GM15510 (cell line): Measurements from ENCODE around the gene CCR5.

Source experiments
- POLR2A ChIP-seq: IDR thresholded peaks from 3 replicates; pipeline ENCODE4 v1.6.1; 2011; ENCODE audit warnings: borderline replicate concordance; ENCODE audit not compliant: insufficient read length; ENCODE audit errors: extremely low read depth

Gene CCR5

DNA sequence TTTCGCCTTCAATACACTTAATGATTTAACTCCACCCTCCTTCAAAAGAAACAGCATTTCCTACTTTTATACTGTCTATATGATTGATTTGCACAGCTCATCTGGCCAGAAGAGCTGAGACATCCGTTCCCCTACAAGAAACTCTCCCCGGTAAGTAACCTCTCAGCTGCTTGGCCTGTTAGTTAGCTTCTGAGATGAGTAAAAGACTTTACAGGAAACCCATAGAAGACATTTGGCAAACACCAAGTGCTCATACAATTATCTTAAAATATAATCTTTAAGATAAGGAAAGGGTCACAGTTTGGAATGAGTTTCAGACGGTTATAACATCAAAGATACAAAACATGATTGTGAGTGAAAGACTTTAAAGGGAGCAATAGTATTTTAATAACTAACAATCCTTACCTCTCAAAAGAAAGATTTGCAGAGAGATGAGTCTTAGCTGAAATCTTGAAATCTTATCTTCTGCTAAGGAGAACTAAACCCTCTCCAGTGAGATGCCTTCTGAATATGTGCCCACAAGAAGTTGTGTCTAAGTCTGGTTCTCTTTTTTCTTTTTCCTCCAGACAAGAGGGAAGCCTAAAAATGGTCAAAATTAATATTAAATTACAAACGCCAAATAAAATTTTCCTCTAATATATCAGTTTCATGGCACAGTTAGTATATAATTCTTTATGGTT, at the start of gene CCR5:
Gene CCR5, plus strand, starts transcription at position 108 of the 680 bp plus-strand sequence. CDS start 1,957 bp downstream, outside the sequence.
- TF ChIP-seq POLR2A, result no peak

DNA sequence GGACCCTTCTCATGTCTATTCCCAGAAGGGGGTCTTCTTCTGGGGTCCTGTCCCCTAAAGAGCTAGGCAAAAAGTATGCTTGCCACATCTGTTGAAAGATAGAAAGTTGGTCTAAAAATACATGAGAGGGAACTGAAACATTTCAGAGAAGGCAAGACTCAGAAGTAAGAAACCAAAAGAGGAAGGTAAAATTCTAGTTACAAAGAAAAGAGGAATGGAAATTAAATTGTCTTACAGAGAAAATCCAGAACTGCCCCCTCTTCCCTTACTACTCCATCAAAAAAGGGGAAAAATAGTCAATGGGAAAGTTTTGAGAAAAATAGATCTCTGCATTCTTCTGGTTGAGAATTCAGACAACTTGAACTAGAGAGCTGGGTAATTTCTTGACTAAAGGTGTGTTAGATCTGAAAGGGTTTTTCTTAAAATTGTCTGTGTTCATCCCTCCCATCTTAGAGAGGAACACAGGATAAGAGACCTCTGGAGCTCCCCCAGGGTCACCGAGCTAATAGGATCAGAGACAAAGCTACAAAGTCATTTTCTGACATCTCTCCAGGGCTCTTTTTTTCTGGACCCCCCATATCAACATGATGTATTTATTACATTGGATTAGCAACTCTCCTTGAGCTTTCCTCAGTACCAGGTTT, 49.2 kb upstream of the CCR5 start:
- TF ChIP-seq POLR2A, result no peak

DNA sequence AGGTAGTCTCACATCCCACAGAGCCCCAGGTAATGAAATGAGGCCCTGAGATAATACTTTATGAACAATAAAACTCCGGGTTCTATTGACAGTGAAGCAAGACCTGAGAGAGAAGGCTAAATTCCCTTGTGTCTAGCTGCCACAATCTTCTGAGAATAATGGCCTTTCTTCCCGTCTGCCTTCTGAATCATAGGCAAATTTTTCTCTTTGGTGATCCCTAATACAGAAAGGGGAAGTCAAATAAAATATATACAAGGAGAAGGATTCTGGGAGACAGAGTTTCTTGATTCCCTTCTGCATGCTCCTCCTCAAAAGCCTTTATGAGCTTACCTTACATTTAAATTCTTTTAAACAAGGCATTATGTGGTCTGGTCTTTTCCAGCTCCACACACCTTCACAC, 46.7 kb upstream of the CCR5 start:
- TF ChIP-seq POLR2A, result no peak

DNA sequence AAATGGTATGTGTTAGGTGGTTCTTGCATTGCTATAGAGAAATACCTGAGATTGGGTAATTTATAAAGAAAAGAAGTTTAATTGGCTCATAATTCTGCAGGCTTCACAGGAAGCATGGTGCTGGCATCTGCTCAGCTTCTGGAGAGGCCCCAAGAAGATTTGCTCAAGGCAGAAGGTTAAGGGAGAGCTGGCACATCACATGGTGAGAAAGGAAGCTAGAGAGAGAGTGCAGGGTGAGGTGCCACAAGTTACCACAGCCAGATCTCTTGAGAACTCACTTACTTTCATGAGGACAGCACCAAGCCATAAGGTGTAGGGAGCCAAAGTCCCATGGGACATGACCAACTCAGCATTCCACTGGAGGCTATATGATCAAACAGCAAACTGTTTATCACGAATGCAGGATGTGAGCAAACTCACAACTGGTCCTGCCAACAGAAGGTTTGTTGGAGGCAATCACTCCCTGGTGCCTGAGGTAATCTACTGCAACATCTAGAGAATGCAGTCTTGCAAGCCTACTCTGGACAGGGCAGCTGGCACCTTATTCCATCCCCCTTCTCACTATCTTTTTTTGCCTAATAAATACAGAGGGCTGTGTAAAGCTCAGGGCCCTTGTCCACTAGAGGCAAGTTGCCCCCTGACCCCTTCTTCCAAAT, 45.0 kb upstream of the CCR5 start:
- no peak for TF ChIP-seq POLR2A

DNA sequence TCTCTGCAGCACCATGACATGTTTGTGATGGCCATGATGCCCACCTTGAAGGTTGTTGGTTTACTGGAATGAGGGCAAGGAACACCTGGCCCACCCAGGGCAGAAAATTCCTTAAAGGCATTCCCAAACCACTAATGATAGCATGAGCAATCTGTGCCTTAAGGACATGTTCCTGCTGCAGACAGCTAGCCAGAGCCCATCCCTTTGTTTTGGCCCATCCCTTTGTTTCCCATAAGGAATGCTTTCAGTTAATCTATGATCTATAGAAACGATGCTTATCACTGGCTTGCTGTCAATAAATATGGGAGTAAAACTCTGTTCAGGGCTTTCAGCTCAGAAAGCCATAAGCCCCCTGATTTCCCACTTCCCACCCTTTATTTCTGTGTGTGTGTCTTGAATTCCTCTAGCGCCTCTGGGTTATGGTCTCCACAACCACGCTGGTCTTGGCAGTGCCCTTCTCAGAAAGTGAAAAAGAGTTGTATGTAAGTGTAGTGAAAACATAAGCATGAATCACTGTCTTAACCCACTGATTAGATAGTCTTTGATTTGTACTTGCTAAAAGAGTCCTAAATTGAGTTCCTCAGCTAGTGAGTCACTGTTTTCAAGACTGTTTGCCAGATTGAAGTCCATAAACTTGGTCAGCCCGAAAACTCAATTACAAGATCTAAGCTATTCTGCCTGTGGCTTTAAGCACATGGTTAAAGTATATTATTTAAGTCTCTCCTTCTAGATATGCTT, 35.8 kb upstream of the CCR5 start:
- TF ChIP-seq POLR2A, result no peak

DNA sequence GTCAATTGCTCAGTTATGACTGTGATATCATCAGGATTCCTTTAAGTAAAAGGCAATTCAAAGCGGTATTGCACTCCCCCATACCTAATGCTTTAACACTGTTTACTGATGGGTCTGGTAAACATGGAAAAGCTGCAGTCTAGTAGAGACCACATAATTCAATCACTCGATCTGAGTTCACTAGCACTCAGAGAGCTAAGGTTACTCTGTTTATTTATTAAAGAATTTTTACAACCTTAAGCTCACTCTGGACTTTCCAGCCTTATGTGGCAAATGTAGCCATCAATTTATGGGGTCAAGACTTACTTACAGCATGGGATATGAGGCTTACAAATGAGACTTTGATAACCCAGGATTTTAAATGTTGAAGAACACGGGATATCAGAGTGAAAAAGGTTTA, 35.2 kb upstream of the CCR5 start:
- TF ChIP-seq POLR2A, result no peak

DNA sequence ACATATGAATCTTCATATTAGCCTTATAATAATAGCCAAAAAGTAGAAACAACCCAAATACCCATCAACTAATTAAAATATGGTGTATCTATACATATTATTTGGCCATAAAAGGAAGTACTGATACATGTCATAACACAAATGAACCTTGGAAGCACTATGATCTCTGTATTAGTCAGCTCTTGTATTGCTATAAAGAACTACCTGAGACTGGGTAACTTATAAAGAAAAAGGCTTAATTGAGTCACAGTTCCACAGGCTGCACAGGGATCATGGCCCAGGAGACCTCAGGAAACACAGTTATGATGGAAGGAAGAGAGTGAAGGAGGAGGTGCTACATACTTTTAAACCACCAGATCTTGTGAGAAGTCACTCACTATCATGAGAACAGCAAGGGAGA, 32.8 kb upstream of the CCR5 start:
- no peak for TF ChIP-seq POLR2A

DNA sequence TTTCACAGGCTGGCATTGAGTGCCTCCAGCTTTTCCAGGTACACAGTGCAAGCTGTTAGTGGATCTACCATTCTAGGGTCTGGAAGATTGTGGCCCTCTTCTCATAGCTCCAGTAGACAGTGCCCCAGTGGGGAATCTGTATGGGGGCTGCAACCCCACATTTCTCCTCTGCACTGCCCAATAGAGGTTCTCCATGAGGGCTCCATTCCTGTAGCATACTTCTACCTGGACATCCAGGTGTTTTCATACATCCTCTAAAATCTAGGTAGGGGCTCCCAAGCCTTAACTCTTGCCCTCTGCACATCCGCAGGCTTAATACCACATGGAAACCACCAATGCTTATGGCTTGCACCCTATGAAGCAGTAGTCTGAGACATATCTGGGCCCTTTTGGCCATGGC, 31.9 kb upstream of the CCR5 start:
- TF ChIP-seq POLR2A, result no peak

DNA sequence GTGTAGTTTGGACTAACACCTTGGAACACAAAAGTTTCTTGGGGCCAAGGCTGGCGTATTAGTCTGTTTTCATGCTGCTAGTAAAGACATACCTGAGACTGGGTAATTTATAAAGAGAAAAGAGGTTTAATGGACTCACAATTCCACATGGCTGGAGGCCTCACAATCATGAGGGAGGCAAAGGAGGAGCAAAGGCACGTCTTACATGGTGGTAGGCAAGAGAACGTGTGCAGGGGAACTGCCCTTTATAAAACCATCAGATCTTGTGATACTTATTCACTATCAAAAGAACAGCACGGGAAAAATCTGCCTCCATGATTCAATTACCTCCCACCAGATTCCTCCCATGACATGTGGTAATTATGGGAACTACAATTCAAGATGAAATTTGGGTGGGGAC, 26.3 kb upstream of the CCR5 start:
- TF ChIP-seq POLR2A, result no peak

DNA sequence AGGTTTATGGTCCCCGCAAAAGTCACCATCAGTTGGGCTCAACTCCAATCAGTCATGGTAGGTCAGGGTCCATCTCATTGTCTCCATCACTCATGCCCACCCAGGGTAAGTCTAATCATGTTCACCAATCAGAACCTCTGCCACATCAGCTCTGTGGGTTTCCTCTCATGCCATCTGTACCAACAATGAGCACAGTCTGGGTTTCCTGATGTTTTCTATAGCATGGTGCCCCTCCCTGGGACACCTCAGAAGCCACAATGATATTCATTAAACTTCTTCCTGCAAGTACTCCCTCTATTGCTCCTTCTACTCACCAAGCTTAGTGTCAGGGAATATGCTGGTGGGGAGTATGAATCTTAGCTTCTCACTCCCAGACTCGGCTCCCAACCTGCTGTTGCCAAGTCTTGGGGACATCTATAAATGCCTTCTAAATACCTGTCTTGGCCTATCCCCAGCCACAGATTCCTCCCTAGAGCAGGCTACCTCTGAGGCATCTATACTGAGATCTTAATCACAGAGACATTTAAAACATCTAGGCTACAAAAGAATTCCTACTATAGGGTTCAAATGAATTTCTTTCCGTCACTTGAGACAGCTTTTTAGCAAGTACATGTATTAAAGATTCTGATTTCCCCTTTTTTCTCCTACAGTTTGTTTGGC, 21.8 kb upstream of the CCR5 start:
- no peak for TF ChIP-seq POLR2A

DNA sequence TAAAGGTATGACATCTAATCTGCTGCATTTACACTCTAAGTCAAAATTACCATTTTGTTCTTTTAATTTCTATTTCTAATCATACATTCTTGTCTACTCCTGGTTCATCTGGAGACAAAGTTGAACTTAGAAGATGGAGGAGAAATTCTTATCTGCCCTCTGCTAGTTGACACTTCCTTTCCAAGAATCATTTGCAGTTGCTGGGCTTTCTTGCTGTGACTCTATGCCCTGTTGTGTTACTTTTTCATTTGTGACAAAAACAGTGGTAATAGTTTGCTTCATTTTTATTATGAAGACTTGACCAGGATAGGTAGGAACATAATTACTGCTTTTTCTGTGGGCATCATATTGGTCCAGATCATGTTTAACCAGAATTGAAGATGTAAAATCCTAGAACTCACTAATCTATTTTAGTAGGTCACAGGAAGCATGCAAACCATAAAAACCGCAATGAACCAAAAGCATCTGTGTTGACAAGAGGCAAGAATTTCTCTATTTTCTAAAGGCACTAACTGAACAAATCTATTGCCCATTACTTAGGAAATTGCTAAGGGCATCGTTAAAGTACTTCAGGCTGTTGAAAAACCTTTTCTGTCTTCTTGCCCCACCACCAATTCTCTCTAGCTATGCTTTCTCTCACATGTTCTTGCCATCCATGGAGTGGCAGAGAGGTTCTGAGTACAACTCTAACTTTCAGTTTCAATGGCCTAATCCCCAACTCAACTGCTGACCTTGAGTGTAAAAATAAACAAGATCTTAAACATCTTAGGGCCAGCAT, 21.1 kb upstream of the CCR5 start:
- TF ChIP-seq POLR2A, result no peak

DNA sequence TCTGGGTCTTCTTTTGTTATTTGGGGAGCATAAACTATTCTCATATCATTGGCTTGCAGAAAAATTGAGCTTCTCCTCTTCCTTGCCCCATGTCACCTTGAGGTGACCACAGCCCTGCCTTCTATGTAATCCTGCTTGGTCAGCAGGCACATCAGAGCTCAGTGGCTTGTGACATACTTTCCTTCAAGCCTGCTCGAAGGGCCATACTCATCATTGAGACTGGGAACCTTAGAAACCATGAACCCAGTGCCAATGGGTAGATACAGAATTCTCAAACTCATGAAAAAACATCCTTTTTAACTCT, 20.5 kb upstream of the CCR5 start:
- no peak for TF ChIP-seq POLR2A

DNA sequence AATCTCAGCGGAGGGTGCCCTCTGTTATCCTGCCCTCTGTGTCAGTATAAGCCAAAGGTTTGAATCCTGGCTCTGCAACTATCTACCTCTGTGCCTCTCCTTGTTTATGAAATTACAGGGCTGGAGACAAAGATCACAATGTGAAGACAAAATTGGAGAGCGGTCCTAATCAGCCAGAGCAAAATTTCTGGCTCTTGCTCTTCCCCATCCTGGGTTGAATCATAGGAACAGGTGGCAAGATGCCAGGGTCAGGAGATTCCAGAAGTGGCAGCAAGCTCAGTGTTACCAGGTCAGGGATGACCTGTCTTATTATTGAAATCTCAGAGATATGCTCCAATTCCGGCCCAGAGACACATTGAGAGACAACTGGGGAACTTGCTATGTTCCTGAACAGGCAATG, 19.1 kb upstream of the CCR5 start:
- no peak for TF ChIP-seq POLR2A

DNA sequence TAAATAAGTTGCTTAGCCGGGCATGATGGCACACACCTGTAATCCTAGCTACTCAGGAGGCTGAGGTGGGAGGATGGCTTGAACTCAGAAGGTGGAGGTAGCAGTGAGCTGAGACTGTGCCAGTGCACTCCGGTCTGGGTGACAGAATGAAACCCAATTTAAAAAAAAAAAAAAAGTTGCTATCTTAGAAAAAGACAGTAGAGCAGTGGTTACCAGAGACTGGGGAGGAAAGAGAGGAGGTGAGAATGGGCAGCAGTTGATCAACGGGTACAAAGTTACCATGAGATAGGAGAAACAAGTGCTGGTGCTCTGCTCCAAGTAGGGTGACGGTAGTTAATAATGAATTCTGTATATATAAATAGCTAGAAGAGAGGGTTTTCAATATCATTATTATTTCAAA, 17.7 kb upstream of the CCR5 start:
- no peak for TF ChIP-seq POLR2A

DNA sequence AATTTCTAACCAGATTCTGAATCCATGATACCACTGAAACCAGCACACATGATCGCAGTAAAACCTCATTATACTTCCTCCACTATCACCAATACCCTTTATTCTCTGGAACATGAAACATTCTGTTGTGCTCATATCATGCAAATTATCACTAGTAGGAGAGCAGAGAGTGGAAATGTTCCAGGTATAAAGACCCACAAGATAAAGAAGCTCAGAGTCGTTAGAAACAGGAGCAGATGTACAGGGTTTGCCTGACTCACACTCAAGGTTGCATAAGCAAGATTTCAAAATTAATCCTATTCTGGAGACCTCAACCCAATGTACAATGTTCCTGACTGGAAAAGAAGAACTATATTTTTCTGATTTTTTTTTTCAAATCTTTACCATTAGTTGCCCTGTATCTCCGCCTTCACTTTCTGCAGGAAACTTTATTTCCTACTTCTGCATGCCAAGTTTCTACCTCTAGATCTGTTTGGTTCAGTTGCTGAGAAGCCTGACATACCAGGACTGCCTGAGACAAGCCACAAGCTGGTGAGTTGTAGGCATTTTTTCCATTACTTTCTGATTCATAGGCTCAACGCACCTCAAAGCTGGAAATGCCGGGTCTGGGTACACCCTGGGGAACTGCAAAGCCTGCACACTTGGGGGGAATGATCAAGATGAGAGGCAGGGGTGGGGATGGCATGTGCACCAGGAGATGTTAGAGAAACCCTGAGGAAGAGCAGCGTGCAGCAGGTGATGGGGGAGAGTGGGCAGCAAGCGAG, 16.9 kb upstream of the CCR5 start, which contains the start of gene CCR2:
Gene CCR2, plus strand, starts transcription at position 465 of the 764 bp plus-strand sequence. CDS start 3,417 bp downstream, outside the sequence.
- no peak for TF ChIP-seq POLR2A
